ENCODE data around the gene CDC42BPG.
A peak's percentile ranks its signal among the peaks of the same experiment; 100 is the strongest.

Gene CDC42BPG

DNA sequence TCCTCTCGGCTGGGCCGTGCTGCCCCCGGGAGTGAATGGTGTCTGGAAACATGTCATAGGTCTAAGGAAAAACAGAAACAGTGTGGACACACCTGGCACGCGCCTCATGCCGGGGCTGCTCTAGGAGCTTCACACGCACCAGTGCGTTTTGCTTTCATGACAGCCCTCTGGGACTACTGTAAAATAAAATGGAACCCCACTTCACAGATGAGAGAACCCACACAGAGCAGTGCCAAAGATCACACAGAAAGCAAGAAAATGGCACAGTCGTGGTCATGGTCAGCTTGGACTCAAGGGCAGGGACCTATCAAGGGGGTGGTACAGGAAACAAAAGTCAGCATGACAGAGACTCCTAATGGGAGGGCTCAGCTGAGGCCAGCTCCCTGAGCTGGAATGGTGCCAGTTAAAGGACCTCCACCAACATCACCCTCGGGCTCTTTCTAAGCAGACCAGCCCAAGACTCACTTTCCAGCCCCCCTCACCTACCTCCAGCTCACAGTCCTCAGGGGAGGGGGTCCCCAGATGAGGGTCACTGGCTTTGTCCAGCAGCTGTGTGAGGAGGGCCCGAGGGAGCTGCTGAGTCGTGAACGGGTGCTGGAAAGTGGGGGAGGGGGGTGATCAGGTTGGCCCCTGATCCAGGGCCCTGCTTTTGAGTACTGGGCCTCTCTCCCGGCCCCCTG, 44.7 kb downstream of the CDC42BPG start:
- Histone ChIP-seq H3K79me2 (ENCODE audit: insufficient read depth, low read length) (no peaks in the 10 kb centered on the region), H3K36me3 (ENCODE audit: insufficient read depth, low read length) (no peaks in the 10 kb centered on the region), H3K4me3 (ENCODE audit: low read length, poor library complexity, severe bottlenecking) (no peak overlapping the region), H3K9me3 (ENCODE audit: insufficient read depth, low read depth, low read length) (no peaks in the 10 kb centered on the region), H3K9me2 (replicated peaks; ENCODE audit: low read depth, low read length) (no peaks in the 10 kb centered on the region), H4K20me1 (ENCODE audit: insufficient read depth, low read length, poor library complexity, severe bottlenecking) (no peaks in the 10 kb centered on the region), H3K4me1 (ENCODE audit: insufficient read depth, low read length, poor library complexity, severe bottlenecking) (peaks cover 52% of the 10 kb centered on the region), H3K9ac (ENCODE audit: low read depth, low read length, poor library complexity, severe bottlenecking) (no peak overlapping the region), H3K27me3 (ENCODE audit: insufficient read depth, low read length, poor library complexity, severe bottlenecking) (no peaks in the 10 kb centered on the region), H3F3A (ENCODE audit: low read depth) (no peaks in the 10 kb centered on the region), H3K4me2 (ENCODE audit: low read depth, low read length, poor library complexity, severe bottlenecking) (peak overlapping the region; percentile 9), H2AFZ (ENCODE audit: low read length) (no peak overlapping the region)
- TF ChIP-seq, protein P1, sequence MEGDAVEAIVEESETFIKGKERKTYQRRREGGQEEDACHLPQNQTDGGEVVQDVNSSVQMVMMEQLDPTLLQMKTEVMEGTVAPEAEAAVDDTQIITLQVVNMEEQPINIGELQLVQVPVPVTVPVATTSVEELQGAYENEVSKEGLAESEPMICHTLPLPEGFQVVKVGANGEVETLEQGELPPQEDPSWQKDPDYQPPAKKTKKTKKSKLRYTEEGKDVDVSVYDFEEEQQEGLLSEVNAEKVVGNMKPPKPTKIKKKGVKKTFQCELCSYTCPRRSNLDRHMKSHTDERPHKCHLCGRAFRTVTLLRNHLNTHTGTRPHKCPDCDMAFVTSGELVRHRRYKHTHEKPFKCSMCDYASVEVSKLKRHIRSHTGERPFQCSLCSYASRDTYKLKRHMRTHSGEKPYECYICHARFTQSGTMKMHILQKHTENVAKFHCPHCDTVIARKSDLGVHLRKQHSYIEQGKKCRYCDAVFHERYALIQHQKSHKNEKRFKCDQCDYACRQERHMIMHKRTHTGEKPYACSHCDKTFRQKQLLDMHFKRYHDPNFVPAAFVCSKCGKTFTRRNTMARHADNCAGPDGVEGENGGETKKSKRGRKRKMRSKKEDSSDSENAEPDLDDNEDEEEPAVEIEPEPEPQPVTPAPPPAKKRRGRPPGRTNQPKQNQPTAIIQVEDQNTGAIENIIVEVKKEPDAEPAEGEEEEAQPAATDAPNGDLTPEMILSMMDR (conservative IDR thresholded peaks at IDR 0.05; ENCODE audit: low read length), result no peak
- no peak for TF ChIP-seq EZH2phosphoT487 (IDR thresholded peaks at IDR 0.05; ENCODE audit: borderline replicate concordance)

DNA sequence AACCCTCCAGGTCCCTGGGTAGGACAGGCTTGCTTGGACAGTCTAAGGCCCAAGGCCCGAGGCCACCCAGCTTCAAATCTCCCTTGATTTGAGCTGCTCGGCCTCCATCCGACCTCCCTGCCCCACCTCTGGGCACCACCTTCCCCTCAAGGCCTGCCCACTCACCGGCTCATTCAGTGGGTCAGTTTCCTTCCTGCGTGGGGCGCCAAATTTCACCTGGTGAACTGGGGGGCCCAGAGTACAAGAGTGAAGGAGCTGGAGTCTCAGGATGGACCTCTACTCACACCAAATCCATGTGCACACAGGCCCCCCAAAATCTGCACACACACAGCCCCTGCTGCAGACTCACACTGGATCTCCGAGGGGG, 45.2 kb downstream of the CDC42BPG start:
- H3K27me3 ChIP-seq (ENCODE audit: insufficient read depth, low read length, poor library complexity, severe bottlenecking), result no peaks in the 10 kb centered on the region
- no peaks in the 10 kb centered on the region for H4K20me1 ChIP-seq (ENCODE audit: insufficient read depth, low read length, poor library complexity, severe bottlenecking)
- no peaks in the 10 kb centered on the region for H3F3A ChIP-seq (ENCODE audit: low read depth)
- TF ChIP-seq EZH2phosphoT487 (IDR thresholded peaks at IDR 0.05; ENCODE audit: borderline replicate concordance), result no peak
- TF ChIP-seq, protein P1 (conservative IDR thresholded peaks at IDR 0.05; ENCODE audit: low read length), result no peak
- no peaks in the 10 kb centered on the region for H3K9me3 ChIP-seq (ENCODE audit: insufficient read depth, low read depth, low read length)
- H3K4me2 ChIP-seq (ENCODE audit: low read depth, low read length, poor library complexity, severe bottlenecking), result peak overlapping the region; percentile 9
- no peak overlapping the region for H3K9ac ChIP-seq (ENCODE audit: low read depth, low read length, poor library complexity, severe bottlenecking)
- H3K36me3 ChIP-seq (ENCODE audit: insufficient read depth, low read length), result no peaks in the 10 kb centered on the region
- H3K4me1 ChIP-seq (ENCODE audit: insufficient read depth, low read length, poor library complexity, severe bottlenecking), result peaks cover 53% of the 10 kb centered on the region
- H3K79me2 ChIP-seq (ENCODE audit: insufficient read depth, low read length), result no peaks in the 10 kb centered on the region
- no peak overlapping the region for H2AFZ ChIP-seq (ENCODE audit: low read length)
- H3K4me3 ChIP-seq (ENCODE audit: low read length, poor library complexity, severe bottlenecking), result no peak overlapping the region
- no peaks in the 10 kb centered on the region for H3K9me2 ChIP-seq (replicated peaks; ENCODE audit: low read depth, low read length)

DNA sequence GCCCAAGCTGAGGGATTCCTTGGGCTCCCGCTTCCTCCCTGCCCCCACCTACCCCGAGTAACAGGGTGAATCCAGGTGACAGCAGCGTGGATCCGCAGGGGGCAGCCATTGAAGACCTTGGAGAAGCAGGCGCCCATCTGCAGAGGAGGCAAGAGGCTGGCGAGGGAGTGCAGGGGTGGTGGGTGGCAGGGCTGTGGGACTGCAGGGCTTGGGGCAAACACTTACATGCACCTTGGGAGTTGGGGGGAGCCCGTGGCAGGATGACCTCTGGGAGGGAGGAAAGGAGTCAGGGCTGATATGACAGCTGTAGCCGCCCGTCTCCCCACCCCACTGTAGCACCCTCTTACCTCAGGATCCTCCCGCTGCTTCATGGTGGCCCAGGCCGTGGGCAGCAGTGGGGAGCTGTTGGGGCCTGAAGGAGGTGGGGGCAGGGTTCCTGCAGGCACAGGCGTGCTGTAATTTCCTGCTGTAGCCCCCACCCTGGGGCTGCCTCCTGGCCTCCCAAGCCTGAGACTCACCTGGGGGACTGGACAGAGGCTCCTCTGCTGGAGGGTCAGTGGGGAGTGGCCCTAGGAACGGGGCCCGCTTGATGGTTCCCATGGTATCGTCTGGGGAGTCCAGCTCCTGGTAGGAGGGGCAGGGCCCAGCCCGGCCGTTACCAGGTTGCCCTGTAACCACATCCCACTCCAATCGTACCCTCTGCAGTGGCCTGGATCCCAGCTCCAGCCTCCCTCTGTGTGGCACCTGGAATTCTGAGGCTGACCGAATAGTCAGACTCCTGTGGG, 47.5 kb downstream of the CDC42BPG start:
- Histone ChIP-seq H3K27me3 (ENCODE audit: insufficient read depth, low read length, poor library complexity, severe bottlenecking) (no peaks in the 10 kb centered on the region), H3K4me1 (ENCODE audit: insufficient read depth, low read length, poor library complexity, severe bottlenecking) (peaks cover 54% of the 10 kb centered on the region), H3F3A (ENCODE audit: low read depth) (peaks cover 2% of the 10 kb centered on the region; the same call in 1 of the 2 replicates), H2AFZ (ENCODE audit: low read length) (no peak overlapping the region), H3K9me2 (replicated peaks; ENCODE audit: low read depth, low read length) (no peaks in the 10 kb centered on the region), H3K9me3 (ENCODE audit: insufficient read depth, low read depth, low read length) (no peaks in the 10 kb centered on the region), H3K4me3 (ENCODE audit: low read length, poor library complexity, severe bottlenecking) (peak overlapping the region; percentile 42), H3K36me3 (ENCODE audit: insufficient read depth, low read length) (no peaks in the 10 kb centered on the region), H3K79me2 (ENCODE audit: insufficient read depth, low read length) (no peaks in the 10 kb centered on the region), H3K4me2 (ENCODE audit: low read depth, low read length, poor library complexity, severe bottlenecking) (peak overlapping the region; percentile 66), H4K20me1 (ENCODE audit: insufficient read depth, low read length, poor library complexity, severe bottlenecking) (no peaks in the 10 kb centered on the region), H3K9ac (ENCODE audit: low read depth, low read length, poor library complexity, severe bottlenecking) (peak overlapping the region; percentile 61)
- no peak for TF ChIP-seq EZH2phosphoT487 (IDR thresholded peaks at IDR 0.05; ENCODE audit: borderline replicate concordance)
- TF ChIP-seq, protein P1 (conservative IDR thresholded peaks at IDR 0.05; ENCODE audit: low read length), result no peak
